Stimulated activated CD8-positive, alpha-beta memory T cell treated with anti-CD3 and anti-CD28 coated beads, Interleukin-15, amount 100 ng/mL, for 48 hours (primary cell): Measurements from ENCODE around the gene COBL.

ENCODE experiments used
- DNase-seq, 2 donors: peaks; one replicate each; pipeline ENCODE4 v3.0.0-alpha.2; 2020; ENCODE audit warnings: low read depth in 2 of 2

Gene COBL

GRCh38 chr7:51046482-51046881 lies 270.1 kb downstream of the COBL start:
- DNase-seq: no peak

- DNase-seq: no peak
Observed at GRCh38 chr7:51046103-51046466, 270.5 kb downstream of the COBL start.

- DNase-seq: no peak
Observed at GRCh38 chr7:51045319-51046102, 271.1 kb downstream of the COBL start.

- no peak for DNase-seq
Observed at GRCh38 chr7:51043461-51043860, 273.1 kb downstream of the COBL start.

GRCh38 chr7:51040787-51041186 lies 275.8 kb downstream of the COBL start:
- DNase-seq: no peak

GRCh38 chr7:51038573-51038972 lies 278.0 kb downstream of the COBL start:
- DNase-seq: no peak

- no peak for DNase-seq
Observed at GRCh38 chr7:51035716-51036115, 280.9 kb downstream of the COBL start.

- DNase-seq: no peak
Observed at GRCh38 chr7:51034521-51035264, 281.9 kb downstream of the COBL start.

- DNase-seq: no peak
Observed at GRCh38 chr7:51033727-51034520, 282.7 kb downstream of the COBL start.

- no peak for DNase-seq
Observed at GRCh38 chr7:51031791-51032515, 284.7 kb downstream of the COBL start.

GRCh38 chr7:51031216-51031615 lies 285.4 kb downstream of the COBL start:
- no peak for DNase-seq

- no peak for DNase-seq
Observed at GRCh38 chr7:51029701-51030191, 286.9 kb downstream of the COBL start.

GRCh38 chr7:51029131-51029530 lies 287.5 kb downstream of the COBL start:
- no peak for DNase-seq

- no peak for DNase-seq
Observed at GRCh38 chr7:51027935-51028830, 288.4 kb downstream of the COBL start.

- DNase-seq: no peak
Observed at GRCh38 chr7:51027106-51027934, 289.3 kb downstream of the COBL start.

GRCh38 chr7:51026341-51026740 lies 290.3 kb downstream of the COBL start:
- DNase-seq: no peak

- no peak for DNase-seq
Observed at GRCh38 chr7:51025668-51026067, 290.9 kb downstream of the COBL start.

GRCh38 chr7:51024867-51025266 lies 291.7 kb downstream of the COBL start:
- no peak for DNase-seq

- no peak for DNase-seq
Observed at GRCh38 chr7:51023547-51023946, 293.1 kb downstream of the COBL start.

GRCh38 chr7:51022821-51023220 lies 293.8 kb downstream of the COBL start:
- DNase-seq: no peak
